Central memory CD8-positive, alpha-beta T cell (primary cell): Measurements from ENCODE around the gene BPIFA2.

Experiments used
- ATAC-seq: fragments of 150-1000 bp; cut with Tn5 transposase; replicated peaks from 2 replicates; pipeline ENCODE4 v1.10.0; 2022; ENCODE audit warnings: mild to moderate bottlenecking, moderate FRiP score, moderate number of reproducible peaks; ENCODE audit not compliant: poor library complexity, severe bottlenecking; ENCODE audit errors: extremely low read depth
- DNase-seq, 2 donors: peaks; one replicate each; pipeline ENCODE4 v3.0.0; 2021; ENCODE audit warnings: low spot score in 2 of 2
- H3K27ac Mint-ChIP-seq: one replicate; pipeline ENCODE4 v1.8.0; 2022; ENCODE audit warnings: low read depth, mild to moderate bottlenecking, moderate library complexity, mixed read lengths
- H3K27me3 Mint-ChIP-seq: one replicate; pipeline ENCODE4 v1.8.0; 2022; ENCODE audit warnings: mixed read lengths
- H3K36me3 Mint-ChIP-seq: one replicate; pipeline ENCODE4 v1.8.0; 2022; ENCODE audit warnings: mild to moderate bottlenecking, moderate library complexity, mixed read lengths; ENCODE audit not compliant: insufficient read depth
- H3K4me1 Mint-ChIP-seq: one replicate; pipeline ENCODE4 v1.8.0; 2022; ENCODE audit warnings: mixed read lengths
- H3K4me3 Mint-ChIP-seq: one replicate; pipeline ENCODE4 v1.8.0; 2022; ENCODE audit warnings: mild to moderate bottlenecking, moderate library complexity, mixed read lengths
- H3K9me3 Mint-ChIP-seq: one replicate; pipeline ENCODE4 v1.8.0; 2022; ENCODE audit warnings: mixed read lengths

Gene BPIFA2

DNA sequence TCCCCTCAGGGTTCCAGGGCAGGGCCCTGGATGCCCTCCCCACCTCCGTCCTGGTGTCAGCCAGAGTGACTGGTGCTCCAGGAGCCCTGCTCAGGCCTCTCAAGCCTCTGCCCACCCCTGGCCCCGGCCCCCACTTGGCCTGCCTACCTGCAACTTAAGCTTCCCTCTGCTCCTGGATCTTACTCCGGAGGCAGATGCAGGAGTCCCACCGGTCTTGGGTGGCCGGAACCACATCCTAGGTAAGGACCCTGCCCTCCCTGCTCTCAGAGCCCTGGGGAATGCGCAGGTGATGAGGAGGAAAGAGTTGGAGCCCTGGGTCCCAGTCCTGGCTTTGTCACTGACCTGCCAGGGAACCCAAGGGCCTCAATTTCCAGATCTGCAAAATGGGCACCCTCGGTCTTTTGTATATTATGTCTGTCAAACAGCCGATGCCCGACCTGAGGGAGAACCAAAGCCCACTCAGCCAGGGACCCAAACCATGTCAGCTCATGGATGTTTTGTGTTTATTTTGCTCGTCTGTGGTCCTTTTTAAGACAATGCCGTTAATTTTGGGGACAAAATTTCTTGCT is 34.5 kb upstream of the BPIFA2 start:
- DNase-seq (no peak), ATAC-seq (no peak)
- H3K36me3 Mint-ChIP-seq = no peaks in the 10 kb centered on the region
- no peak overlapping the region for H3K27ac Mint-ChIP-seq
- H3K9me3 Mint-ChIP-seq = no peaks in the 10 kb centered on the region
- peaks cover 25% of the 10 kb centered on the region for H3K27me3 Mint-ChIP-seq
- H3K4me1 Mint-ChIP-seq = no peaks in the 10 kb centered on the region
- no peak overlapping the region for H3K4me3 Mint-ChIP-seq

DNA sequence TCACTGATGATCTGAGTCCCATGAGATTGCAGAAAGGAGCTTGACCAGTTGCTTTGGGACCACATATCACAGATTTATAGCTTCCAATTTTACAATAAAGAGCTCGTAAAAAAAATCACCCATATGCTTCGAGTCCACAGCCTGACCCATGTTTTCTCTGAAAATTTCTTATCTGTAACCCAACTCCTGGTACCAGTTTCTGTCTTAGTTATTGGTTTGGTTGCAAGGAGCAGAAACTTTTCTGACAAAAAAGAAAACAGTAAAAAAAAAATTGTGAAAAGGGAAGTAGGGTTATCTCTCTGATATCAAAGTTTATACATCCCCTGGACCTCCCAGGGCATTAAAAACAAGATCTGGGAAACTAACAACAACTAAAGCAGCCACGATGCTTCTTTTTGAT is 30.8 kb upstream of the BPIFA2 start:
- ATAC-seq = no peak
- Mint-ChIP-seq H3K4me1 (no peaks in the 10 kb centered on the region), H3K27me3 (peaks cover 14% of the 10 kb centered on the region), H3K27ac (no peak overlapping the region), H3K36me3 (no peaks in the 10 kb centered on the region), H3K9me3 (no peaks in the 10 kb centered on the region), H3K4me3 (no peak overlapping the region)
- DNase-seq = no peak

DNA sequence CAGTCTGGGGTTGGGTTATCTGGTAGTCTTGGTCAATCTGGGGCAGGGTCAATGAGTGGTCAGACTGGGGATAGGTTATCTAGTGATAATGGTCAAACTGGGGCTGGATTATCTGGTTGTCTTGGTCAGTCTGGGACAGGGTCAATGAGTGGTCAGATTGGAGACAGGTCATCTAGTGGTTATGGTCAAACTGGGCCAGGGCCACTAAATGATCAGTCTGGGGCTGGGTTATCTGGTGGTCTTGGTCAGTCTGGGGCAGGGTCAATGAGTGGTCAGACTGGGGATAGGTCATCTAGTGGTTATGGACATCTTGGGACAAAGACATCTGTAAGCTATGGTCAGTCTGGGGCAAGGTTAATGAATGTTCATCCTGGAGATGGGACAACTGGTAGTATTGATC is 28.5 kb upstream of the BPIFA2 start:
- no peak for DNase-seq
- Mint-ChIP-seq H3K4me1 (no peaks in the 10 kb centered on the region), H3K4me3 (no peak overlapping the region), H3K36me3 (no peaks in the 10 kb centered on the region), H3K27me3 (peaks cover 36% of the 10 kb centered on the region), H3K9me3 (no peaks in the 10 kb centered on the region), H3K27ac (no peak overlapping the region)
- ATAC-seq = no peak

GRCh38 chr20:33145521-33145920 is 22.4 kb upstream of the BPIFA2 start:
- DNase-seq = no peak
- ATAC-seq = no peak
- H3K27me3 Mint-ChIP-seq = peaks cover 69% of the 10 kb centered on the region

GRCh38 chr20:33147299-33147698 is 20.7 kb upstream of the BPIFA2 start:
- DNase-seq (no peak), ATAC-seq (no peak)
- H3K27ac Mint-ChIP-seq = no peak overlapping the region
- no peaks in the 10 kb centered on the region for H3K36me3 Mint-ChIP-seq
- no peaks in the 10 kb centered on the region for H3K9me3 Mint-ChIP-seq
- H3K27me3 Mint-ChIP-seq = peaks cover 65% of the 10 kb centered on the region
- no peaks in the 10 kb centered on the region for H3K4me1 Mint-ChIP-seq
- H3K4me3 Mint-ChIP-seq = no peak overlapping the region

More at GRCh38 chr20:33145521-33145920, 22.4 kb upstream of the BPIFA2 start:
- Mint-ChIP-seq H3K27ac (no peak overlapping the region), H3K36me3 (no peaks in the 10 kb centered on the region), H3K4me1 (no peaks in the 10 kb centered on the region), H3K4me3 (no peak overlapping the region), H3K9me3 (no peaks in the 10 kb centered on the region)

GRCh38 chr20:33148040-33148439 is 19.9 kb upstream of the BPIFA2 start:
- no peaks in the 10 kb centered on the region for H3K36me3 Mint-ChIP-seq
- H3K27me3 Mint-ChIP-seq = peaks cover 61% of the 10 kb centered on the region
- no peaks in the 10 kb centered on the region for H3K4me1 Mint-ChIP-seq
- no peaks in the 10 kb centered on the region for H3K9me3 Mint-ChIP-seq
- no peak overlapping the region for H3K4me3 Mint-ChIP-seq
- H3K27ac Mint-ChIP-seq = no peak overlapping the region
- ATAC-seq (no peak), DNase-seq (no peak)

GRCh38 chr20:33154252-33154651 is 13.7 kb upstream of the BPIFA2 start:
- DNase-seq (no peak), ATAC-seq (no peak)
- H3K4me1 Mint-ChIP-seq = no peaks in the 10 kb centered on the region
- no peaks in the 10 kb centered on the region for H3K9me3 Mint-ChIP-seq
- peaks cover 31% of the 10 kb centered on the region for H3K27me3 Mint-ChIP-seq
- H3K4me3 Mint-ChIP-seq = no peak overlapping the region
- H3K27ac Mint-ChIP-seq = no peak overlapping the region
- H3K36me3 Mint-ChIP-seq = no peaks in the 10 kb centered on the region

DNA sequence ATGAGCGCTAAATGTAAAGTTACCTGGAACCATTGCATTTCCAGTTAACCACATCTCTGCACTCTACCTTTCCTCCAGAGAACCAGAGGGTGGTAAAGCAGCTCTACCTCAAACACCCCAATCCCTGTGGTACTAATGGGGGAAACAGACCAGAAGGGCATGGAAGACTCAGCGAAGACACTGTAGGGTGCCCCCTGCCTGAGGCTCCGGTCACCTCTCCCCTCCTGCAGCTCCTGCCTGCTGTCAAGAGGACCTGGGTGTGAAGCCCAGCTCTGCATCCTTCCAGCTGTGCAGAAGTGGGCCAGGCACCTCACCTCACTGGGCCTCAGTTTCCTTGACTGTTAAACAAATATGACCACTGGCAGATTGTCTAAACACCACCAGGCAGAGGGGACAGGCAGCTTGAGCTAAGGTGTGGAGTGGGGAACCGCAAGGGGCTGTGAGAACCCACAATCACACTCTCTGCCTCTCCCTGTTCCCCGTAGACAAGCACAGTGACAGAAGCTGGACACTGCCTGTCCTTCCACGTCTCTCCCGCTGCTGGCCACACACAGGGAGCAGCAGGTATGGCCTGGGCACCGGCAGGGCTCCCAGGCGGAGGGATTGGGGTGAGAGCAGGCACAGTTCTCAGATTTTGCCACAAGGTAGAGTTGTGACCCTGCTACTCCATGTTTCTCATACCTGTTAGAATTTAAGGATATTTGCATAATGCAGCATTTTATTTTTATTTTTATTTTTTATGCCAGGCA is 9.1 kb upstream of the BPIFA2 start:
- no peaks in the 10 kb centered on the region for H3K4me1 Mint-ChIP-seq
- H3K9me3 Mint-ChIP-seq = no peaks in the 10 kb centered on the region
- H3K4me3 Mint-ChIP-seq = no peak overlapping the region
- DNase-seq = no peak
- H3K27ac Mint-ChIP-seq = no peak overlapping the region
- peaks cover 24% of the 10 kb centered on the region for H3K27me3 Mint-ChIP-seq
- no peaks in the 10 kb centered on the region for H3K36me3 Mint-ChIP-seq
- no peak for ATAC-seq

- H3K4me3 Mint-ChIP-seq = no peak overlapping the region
- H3K27me3 Mint-ChIP-seq = peaks cover 23% of the 10 kb centered on the region
- no peak overlapping the region for H3K27ac Mint-ChIP-seq
- no peak for DNase-seq
- no peak for ATAC-seq
- no peaks in the 10 kb centered on the region for H3K9me3 Mint-ChIP-seq
- no peaks in the 10 kb centered on the region for H3K4me1 Mint-ChIP-seq
- no peaks in the 10 kb centered on the region for H3K36me3 Mint-ChIP-seq
Measured at GRCh38 chr20:33159713-33160112, 8.2 kb upstream of the BPIFA2 start.

- DNase-seq (no peak), ATAC-seq (no peak)
- no peaks in the 10 kb centered on the region for H3K4me1 Mint-ChIP-seq
- H3K4me3 Mint-ChIP-seq = no peak overlapping the region
- H3K36me3 Mint-ChIP-seq = no peaks in the 10 kb centered on the region
- H3K9me3 Mint-ChIP-seq = no peaks in the 10 kb centered on the region
- peaks cover 31% of the 10 kb centered on the region for H3K27me3 Mint-ChIP-seq
- H3K27ac Mint-ChIP-seq = no peak overlapping the region
Measured at GRCh38 chr20:33160681-33161080, 7.3 kb upstream of the BPIFA2 start.

GRCh38 chr20:33162313-33162712 is 5.6 kb upstream of the BPIFA2 start:
- no peak for ATAC-seq
- Mint-ChIP-seq H3K27ac (no peak overlapping the region), H3K4me1 (no peaks in the 10 kb centered on the region), H3K36me3 (no peaks in the 10 kb centered on the region), H3K4me3 (no peak overlapping the region), H3K9me3 (no peaks in the 10 kb centered on the region), H3K27me3 (peaks cover 25% of the 10 kb centered on the region)
- no peak for DNase-seq

DNA sequence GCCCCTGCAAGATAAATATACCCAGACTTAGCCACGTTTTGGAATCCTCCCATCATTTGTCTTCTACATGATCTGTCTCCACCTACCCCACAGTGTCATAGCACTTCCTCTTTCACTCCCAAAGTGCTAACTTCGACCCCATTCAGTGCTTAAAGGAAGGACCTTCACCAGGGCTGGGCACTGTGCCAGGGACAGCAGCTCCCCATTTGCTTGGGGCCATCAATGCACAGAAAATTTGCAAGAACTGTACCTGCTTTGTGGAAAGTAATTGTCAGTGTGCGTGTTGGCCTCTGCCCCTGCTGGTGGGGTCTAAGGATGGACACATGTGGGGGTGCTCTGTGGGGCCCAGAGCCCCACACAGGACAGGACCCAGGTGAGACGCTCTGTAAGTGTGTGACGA is 5.2 kb upstream of the BPIFA2 start:
- Mint-ChIP-seq H3K4me3 (no peak overlapping the region), H3K4me1 (no peaks in the 10 kb centered on the region), H3K36me3 (no peaks in the 10 kb centered on the region), H3K9me3 (no peaks in the 10 kb centered on the region), H3K27ac (no peak overlapping the region), H3K27me3 (peaks cover 27% of the 10 kb centered on the region)
- ATAC-seq (no peak), DNase-seq (no peak)
